TTC549 (cell line): ENCODE measurements around the gene C2orf42.
"Not testable (repeated sequence)": the region's sequence is repeated elsewhere in the genome, so short reads cannot be mapped to it uniquely, and the experiment has no call there.

Experiments
- FAIRE-seq: peaks from 2 replicates; lab custom pipeline; 2012; peaks lifted over from hg19 to GRCh38; lab: Jason Lieb, UNC

Gene C2orf42

GRCh38 chr2:70131344-70132143 is 59.3 kb downstream of the C2orf42 start:
- not testable (repeated sequence) for FAIRE-seq

- FAIRE-seq: no peak
These were observed 62.8 kb downstream of the C2orf42 start for GRCh38 chr2:70128005-70128404.

DNA sequence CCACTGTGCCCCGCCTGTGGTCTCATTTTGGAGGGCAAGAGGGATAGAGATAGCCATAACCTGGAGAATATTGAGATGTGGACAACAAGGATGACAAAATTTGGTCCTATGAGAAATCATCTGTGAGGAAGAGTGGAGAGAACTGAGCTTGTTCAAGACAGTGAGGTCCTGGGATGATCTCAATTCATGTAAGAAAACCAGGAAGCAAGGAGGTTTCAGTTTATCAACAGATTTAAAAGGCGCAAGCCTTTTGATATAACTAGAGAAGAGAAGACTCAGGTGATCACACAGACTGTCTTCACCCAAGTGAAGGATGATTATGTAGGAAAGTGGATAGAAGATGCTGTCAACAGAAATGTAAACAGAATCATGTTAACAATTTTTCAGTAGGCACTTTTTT is 64.4 kb downstream of the C2orf42 start:
- no peak for FAIRE-seq

DNA sequence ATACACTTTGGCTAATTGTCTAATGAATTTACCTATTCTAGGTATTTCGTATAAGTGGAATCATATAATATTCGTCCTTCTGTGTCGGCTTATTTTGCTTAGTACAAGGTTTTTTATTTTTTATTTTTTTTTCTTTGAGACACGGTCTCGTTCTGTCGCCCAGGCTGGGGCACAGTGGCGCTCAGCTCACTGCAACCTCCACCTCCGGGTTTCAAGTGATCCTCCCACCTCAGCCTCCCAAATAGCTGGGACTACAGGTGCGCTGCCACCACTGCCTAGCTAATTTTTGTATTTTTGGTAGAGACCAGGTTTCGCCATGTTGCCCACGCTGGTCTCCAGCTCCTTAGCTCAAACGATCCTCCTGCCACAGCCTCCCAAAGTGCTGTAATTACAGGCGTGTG is 65.3 kb downstream of the C2orf42 start:
- FAIRE-seq: no peak

DNA sequence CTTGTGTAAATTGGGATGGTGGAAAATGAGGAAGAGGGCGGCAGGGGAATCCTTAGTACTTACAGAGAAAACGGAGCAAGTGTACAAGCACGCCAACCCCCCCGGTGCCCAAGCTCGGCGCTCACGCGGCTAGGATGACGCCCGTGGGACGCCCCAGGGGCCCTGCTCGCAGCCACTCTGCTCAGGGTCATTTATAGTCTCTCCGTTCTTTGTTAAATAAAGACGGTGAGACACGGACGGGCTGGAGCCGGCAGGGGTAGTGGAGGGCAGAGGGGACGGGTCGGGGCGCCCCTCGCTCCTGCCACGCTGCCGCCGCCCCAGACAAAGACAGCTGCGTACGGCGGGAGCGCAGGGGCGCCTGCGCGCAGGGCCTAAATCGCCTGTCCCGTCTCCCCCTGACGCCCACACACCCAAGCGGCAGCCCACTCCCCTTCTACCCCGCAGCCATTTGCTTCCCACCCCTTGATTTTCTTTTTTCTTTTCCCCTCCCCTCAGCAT is 65.8 kb downstream of the C2orf42 start:
- no peak for FAIRE-seq

DNA sequence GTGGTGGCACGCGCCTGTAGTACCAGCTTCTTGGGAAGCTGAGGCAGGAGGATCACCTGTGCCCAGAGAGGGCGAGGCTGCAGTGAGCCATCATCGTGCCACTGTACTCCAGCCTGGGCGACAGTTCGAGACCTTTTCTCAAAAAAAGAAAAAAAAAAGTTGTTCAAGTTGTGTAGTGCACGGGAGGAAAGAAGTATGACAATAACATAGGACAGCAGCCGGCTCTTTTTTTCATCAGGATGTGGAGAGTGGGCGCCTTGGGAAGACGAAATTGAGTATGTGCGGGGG is 67.0 kb downstream of the C2orf42 start:
- no peak for FAIRE-seq

GRCh38 chr2:70123051-70123828 is 67.6 kb downstream of the C2orf42 start:
- FAIRE-seq: peak; percentile 88

DNA sequence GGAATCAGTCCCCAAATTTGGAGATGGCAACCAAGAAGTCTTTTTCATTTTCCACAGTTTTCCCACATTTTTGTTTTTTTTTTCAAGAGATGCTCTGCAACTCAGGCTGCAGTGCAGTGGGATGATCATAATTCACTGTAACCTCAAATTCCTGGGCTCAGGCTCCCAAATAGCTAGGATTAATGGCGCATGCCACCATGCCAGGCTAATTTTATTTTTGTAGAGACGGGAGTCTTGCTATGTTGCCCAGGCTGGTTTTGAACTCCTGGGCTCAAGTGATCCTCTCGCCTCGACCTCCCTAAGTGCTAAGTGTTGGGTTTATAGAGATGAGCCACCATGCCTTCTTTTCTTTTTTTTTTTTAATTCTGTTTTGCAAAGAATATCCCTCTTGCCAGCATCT is 68.3 kb downstream of the C2orf42 start:
- no peak for FAIRE-seq

- no peak for FAIRE-seq
These were observed 69.0 kb downstream of the C2orf42 start for GRCh38 chr2:70121627-70122372.

DNA sequence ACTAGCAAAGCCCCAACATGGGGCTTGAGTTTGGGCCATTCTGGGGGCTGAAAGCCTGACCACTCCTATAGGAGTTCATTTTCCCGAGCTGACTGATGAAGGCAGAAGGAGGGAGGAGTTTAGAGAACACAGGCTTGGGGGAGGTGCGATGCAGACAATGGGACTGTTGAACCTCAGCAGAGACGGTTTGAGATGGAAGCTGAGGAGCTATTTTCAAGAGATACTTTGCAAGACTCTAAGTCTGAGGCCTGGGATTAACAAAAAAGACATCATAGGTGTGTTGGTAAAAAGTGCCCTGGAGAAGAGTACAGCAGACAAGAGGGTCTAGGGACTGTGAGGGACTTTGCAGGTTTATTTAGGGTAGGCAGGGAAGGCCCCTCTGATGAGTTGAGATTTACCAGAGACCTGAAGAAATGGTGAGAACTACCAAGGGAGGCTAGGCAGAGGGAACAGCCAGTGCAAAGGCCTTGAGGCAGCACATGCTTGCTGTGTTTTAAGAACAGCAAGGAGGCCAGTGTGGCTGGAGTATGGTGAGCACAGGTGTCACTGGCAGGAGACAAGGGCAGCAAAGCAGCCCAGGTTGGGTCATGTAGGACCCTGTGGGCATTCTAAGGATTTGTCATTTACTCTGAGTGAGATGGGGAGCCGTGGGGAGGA is 71.9 kb downstream of the C2orf42 start:
- FAIRE-seq: peak; percentile 87

DNA sequence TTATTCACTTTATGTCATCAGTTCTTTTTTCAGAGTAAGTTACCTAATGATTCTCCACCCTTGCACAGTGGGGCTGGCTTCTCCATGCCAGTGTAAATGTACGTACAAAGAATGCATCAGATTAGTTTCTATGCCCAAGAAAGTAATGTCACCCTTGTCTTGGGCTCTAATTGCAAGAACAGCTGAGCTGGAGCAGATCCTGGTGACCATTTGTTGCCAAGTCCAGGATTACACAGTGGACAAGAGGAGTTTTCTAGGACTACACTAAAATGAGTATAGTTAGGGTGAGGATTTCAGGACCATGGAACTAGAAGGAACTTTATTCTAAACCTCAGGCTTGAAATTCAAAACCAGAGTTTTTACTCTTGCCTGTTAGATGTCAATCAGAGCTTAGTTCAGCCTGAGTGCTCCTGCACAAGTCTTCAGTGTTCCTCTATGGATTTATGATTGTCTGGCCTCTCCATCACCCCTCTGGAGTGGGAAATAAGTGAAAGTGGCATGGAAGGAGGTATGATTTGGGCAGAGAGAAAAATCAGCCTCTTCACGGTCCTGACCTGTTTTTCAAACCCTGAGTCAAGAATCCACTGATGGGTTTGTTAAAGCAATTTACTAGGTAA is 73.8 kb downstream of the C2orf42 start:
- FAIRE-seq: peak; percentile 33

GRCh38 chr2:70115646-70116442 is 75.0 kb downstream of the C2orf42 start:
- FAIRE-seq: no peak

GRCh38 chr2:70113359-70114070 is 77.3 kb downstream of the C2orf42 start:
- no peak for FAIRE-seq

DNA sequence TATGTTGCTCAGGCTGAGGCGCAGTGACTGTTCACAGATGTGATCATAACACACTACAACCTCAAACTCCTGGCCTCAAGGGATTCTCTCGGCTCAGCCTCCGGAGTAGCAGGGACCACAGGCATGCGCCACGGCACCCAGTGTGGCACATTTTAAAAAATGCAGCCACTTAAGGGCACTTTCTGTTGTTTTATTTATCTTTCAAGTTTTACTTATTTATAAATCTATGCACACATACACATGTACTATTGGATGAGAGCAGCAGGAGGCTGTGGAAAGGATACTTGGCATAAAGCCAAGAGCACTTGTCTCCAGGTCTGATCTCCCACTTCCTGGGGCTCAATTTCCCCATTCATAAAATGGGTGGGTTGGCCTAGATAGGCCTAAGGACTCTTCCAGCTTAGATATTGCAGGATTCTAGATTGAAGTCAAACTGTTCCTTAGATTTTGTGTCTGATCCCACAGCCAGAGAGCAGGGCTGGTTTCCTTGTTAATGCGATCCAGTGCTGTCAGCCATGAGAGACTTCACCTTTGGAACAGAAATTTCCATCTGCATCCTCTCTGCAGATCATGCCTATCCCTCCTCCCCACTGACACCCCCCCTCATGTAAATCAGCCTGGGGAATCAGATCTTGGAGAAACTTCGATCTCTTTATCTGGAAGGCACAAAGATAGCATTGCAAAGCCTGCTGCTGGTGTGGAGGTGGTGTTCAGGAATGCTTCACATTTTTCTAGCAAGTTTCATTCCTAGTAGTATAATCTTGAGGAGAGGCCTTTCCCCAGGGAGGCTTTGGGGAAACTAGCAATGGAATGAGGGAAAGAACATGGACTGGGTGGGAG is 78.8 kb downstream of the C2orf42 start:
- no peak for FAIRE-seq

DNA sequence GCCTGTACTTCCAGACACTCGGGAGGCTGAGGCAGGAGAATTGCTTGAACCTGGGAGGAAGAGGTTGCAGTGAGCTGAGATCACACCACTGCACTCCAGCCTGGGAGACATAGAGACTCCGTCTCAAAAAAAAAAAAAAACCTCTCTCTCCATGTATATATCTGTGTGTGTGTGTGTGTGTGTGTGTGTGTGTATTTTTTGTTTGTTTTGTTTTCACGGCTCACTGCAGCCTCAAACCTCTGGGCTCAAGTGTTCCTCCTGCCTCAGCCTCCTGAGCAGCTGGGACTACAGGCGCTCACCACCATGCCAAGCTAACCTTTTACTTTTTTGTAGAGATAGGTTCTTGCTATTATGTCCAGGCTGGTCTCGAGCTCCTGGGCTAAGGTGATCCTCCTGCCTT is 80.4 kb downstream of the C2orf42 start:
- FAIRE-seq: not testable (repeated sequence)

DNA sequence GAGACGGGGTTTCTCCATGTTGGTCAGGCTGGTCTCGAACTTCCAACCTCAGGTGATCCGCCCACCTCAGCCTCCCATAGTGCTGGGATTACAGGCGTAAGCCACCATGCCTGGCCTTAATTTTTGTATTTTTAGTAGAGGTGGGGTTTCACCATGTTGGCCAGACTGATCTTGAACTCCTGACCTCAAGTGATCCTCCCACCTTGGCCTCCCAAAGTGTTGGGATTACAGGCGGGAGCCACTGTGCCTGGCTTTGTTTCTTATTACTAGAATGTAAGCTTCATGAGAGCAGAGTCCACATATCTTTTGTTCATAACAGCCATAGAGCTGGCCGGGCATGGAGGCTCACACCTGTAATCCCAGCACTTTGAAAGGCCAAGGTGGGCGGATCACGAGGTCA is 84.7 kb downstream of the C2orf42 start:
- not testable (repeated sequence) for FAIRE-seq

DNA sequence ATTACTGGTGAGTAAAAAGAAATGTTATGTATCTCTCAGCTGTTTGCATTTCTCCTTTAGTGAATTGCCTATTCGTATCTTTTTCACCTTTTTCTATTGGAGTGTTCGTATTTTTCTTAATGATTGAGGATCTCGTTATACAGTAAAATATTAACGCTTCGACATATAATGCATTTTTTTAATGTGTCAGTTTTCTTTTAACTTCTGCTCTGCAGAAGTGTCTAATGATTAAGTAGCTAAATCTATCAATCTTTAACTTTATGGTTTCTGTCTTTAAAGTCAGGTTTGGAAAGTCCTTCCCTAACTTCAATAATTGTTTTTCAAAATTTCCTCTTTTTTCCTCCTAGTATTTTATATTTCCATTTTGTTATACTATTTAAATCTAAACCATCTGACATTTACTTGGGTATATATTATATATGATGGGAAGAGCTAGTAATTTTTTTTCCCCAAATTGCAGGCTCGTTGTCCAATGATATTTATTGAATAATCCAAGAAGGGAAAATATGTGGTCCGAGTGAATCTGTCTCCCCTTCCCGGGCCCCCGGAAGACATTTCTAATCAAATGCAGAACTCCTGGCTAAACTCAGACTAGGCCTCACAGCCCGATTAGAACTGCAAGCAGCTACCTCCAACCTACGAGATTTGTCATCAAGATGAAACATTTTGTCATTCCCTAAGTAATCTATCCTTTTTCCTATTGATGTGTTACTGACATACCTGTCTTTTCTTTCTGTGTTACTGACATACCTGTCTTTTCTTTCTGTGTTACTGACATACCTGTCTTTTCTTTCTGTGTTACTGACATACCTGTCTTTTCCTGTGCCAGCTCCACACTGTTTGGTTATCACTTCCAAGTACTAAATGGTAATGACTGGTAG is 86.3 kb downstream of the C2orf42 start:
- FAIRE-seq: peak; percentile 96

DNA sequence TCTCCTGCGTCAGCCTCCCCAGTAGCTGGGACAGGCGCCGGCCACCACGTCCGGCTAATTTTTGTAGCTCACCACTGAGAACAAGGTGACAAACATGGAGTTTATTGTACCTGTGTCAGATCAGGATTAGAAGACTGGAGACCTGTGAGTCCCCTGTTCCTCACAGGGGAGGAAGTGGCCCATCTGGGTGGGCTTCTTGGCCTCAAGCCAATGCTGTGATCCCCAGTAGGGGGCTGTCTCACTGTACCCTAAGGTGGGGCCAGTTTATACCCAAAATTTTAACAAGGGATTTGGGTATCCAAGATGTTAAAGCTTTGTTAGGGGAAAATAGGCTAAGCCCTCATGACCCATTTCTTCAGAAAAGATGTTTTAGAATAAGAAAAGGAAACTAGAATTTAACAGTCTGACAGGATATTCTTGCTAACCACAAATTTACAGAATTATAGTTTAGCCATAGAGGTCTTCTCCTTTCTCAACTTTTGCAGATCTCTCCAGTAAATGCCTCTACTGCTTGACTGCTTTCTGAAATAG is 87.2 kb downstream of the C2orf42 start:
- FAIRE-seq: no peak
